ENCODE measurements around the gene FHAD1.

FHAD1 gene

DNA sequence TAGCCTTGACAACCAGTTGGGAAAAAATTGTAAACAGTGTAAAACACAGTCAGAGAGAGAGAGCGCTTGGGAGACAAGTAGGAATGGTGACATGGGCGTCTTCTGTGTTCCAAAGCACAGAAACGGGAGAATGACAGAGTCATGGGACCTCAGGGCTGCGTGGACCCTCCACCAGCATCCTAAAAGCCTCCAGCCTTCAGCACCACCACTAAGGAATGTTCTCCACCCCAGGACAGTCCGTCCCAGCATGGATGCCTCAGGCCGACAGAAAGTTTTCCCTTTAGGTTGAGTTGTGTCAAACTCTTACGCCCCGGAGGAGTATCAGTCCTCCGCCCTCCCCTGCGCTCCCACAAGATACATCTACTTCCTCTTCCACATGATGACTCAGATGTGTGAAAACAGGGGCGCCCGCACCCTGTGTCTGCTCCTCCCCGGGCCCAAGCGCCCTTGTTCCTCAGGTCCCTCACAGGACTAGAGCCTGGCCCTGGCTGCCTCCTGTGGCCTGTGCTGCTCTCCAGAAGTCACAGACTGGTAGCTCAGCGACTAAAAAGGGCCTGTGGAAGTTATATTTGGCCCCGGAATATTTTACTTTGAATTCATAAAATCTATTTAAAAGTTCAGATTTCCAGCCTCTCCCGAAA is 98.8 kb downstream of the FHAD1 start:
- DNase-seq (ENCODE audit: low read depth in 2 of 2) = peak; percentile 46 to 57

DNA sequence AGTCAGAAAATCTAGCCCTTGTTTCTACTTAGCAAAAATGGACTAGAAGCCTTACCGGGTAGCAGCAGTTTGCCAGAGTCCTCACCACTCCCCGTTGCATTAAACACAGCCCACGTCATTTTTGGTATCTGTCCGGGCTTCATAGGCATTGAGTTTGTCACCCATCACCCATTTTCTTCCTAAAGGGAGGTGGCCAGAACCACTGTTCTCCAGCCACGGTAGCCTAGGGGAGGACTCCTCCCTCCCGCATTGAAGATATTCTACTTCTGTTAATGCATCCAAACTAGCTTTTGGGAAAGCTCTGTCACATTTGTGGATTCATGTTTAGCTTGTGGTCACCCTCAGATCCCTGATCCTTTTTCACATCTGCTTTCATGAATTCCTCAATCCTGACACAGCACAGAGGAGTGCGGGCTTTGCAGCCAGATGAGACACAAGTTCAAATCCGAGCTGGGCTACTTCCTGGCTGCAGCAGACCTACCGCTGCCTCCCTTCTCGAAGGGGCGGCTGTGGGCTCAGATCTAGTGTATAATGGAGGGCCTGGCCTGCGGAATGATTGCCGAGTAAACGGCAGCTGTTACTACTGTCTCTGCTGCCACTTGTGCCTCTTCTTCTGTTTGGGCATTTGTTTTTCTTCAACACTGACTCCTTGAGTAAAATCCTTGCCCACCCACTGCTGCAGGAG is 99.5 kb downstream of the FHAD1 start:
- DNase-seq (ENCODE audit: low read depth in 2 of 2) = no peak

DNA sequence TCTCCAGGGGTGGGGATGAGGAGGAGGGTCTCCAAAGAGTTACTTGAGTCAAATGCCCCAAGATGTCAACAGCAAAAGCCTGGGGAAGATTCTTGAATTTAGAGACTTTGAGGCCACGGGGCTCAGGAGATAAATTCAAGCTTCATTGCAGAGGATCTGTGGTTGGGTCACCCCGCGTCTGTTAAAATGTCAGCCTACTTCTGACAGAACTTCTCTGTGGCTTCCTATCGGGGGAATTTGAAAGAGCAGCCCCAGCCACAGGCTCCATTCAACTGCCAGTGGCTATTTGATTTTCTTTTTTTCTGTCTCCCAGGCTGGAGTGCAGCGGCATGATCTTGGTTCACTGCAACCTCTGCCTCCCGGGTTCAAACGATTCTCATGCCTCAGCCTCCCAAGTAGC is 100.2 kb downstream of the FHAD1 start:
- no peak for DNase-seq (ENCODE audit: low read depth in 2 of 2)

- no peak for DNase-seq (ENCODE audit: low read depth in 2 of 2)
These were observed 101.6 kb downstream of the FHAD1 start for GRCh38 chr1:15348648-15349047.

GRCh38 chr1:15349133-15349532 is 102.1 kb downstream of the FHAD1 start:
- DNase-seq (ENCODE audit: low read depth in 2 of 2) = no peak

DNA sequence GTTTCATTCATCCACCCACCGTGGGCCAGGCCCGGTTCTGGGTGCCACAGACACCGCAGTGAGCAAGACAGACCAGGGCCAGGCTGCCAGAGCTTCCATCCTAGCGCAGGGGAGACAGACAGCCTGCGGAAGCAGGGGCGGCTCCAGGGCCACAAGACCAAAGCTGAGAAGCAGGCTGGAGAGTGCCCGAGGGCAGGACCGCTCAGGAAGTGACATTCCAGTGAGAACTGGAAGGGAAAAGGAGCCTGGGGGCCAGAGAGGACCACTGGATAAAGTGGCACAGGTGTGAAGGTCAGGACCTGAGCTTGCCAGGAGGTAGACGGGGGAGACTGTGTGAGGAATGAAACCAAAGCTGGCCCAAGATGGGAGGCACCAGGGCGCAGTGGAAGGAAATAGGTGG is 103.1 kb downstream of the FHAD1 start:
- DNase-seq (ENCODE audit: low read depth in 2 of 2) = no peak

GRCh38 chr1:15350551-15351200 is 103.7 kb downstream of the FHAD1 start:
- DNase-seq (ENCODE audit: low read depth in 2 of 2) = no peak

DNA sequence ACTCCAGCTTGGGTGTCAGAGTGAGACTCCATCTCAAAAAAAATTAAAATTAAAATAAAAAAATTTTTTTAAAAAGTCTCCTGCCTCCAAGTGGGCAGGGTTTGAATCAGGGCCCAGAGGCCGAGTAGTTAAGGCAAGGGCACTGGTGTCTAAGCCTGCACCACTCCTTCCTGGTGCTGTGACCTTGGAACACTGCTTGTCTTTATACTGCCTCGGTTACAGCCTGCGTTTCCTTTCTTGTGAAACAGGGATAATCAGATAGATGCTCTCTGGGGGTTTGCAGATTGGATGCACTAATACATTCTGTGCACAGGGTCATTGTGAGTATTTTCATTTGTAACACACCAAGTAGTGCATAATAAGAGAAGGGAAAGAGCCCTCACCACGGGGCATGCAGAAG is 104.3 kb downstream of the FHAD1 start:
- DNase-seq (ENCODE audit: low read depth in 2 of 2) = no peak

DNA sequence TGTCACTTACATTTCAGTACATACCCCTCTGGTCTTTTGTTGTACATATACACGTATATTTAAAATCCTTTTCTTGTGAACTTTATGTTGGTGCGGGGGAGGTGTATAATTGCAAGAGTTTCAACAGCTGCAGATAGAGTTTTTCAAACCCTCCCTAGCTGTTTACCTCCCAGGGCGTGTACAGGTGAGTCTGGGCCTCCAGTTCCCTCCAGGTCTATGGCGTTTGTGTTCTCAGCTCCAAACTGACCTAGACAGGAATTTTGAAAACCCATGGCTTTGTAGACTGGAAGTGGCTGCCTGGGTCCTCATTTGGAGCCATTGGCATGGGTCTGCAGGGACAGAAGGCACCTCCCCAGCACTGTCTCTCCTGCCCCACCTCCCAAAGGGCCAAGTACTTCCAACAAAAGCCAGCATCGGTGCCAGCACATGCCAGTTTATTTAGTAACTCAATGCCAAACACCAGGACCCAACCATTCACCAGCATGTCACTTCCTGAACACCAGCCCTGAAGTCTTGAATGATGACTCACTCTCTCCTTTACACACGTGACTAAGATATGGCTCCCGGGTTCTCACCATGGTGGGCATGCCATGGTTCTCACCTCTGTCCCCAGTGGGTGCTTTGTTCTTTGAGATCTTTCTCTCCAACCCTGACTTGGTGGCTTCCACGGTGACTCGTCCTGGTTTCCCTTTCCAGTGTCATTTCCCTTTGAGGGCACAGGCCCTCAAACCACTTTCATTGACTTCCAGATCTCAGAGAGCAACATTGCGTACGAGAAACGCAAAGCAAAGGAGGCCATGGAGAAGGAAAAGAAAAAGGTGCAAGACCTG is 105.3 kb downstream of the FHAD1 start:
- peak; percentile 16 to 43 for DNase-seq (ENCODE audit: low read depth in 2 of 2)

- DNase-seq (ENCODE audit: low read depth in 2 of 2) = no peak
These were observed 107.0 kb downstream of the FHAD1 start for GRCh38 chr1:15353839-15354579.

GRCh38 chr1:15354580-15354965 is 107.5 kb downstream of the FHAD1 start:
- DNase-seq (ENCODE audit: low read depth in 2 of 2) = no peak

GRCh38 chr1:15355968-15356625 is 109.1 kb downstream of the FHAD1 start:
- no peak for DNase-seq (ENCODE audit: low read depth in 2 of 2)

DNA sequence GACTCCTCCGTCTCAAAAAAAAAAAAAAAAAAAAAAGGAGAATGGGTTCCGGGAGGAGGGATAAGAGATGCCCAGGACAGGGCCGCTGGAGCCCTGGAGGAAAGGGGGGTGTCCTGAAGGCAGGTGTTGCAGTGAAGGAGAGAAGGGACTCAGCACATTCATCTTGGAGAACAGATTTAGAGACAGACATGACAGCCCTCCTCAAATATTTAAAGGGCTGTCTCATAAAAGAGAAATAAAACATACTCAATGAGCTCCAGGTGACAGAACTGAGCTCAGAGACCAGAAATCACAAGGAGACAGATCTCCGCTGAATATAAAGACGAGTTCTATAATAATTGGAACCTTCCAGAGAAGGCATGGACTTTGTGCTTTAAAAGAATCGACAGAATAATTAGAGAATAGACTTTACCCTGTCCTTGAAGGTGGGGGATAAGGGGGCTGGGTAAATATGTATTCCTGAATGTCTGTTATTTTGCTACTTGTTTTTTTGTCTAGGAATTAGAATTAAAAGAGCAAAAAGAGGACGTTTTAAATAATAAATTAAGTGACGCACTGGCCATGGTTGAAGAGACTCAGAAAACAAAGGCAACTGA is 110.7 kb downstream of the FHAD1 start:
- DNase-seq (ENCODE audit: low read depth in 2 of 2) = no peak

- DNase-seq (ENCODE audit: low read depth in 2 of 2) = no peak
These were observed 111.6 kb downstream of the FHAD1 start for GRCh38 chr1:15358565-15359133.

DNA sequence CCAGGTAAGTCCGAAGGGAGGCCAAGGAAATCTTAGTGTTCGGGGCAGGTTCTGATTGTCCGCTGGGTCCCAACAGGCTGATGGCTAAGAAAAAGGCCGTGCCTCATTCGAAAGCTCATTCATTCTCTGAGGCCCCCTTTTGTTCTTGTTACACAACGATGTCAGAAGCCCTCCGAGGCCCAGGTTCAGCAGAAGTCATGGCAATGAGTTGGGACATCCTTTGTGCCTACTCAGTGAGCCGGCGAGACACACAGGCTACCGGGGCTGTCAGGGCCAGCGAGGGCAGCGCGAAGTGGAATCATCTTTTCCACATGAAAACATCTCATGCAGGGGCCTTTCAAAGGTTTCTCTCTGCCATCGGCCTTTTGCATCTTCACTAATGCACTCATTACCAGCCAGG is 113.7 kb downstream of the FHAD1 start:
- no peak for DNase-seq (ENCODE audit: low read depth in 2 of 2)

GRCh38 chr1:15362096-15362736 is 115.2 kb downstream of the FHAD1 start:
- DNase-seq (ENCODE audit: low read depth in 2 of 2) = no peak

- DNase-seq (ENCODE audit: low read depth in 2 of 2) = no peak
These were observed 115.7 kb downstream of the FHAD1 start for GRCh38 chr1:15362737-15363128.

- no peak for DNase-seq (ENCODE audit: low read depth in 2 of 2)
These were observed 117.7 kb downstream of the FHAD1 start for GRCh38 chr1:15364740-15365139.

GRCh38 chr1:15368888-15369287 is 121.9 kb downstream of the FHAD1 start:
- no peak for DNase-seq (ENCODE audit: low read depth in 2 of 2)

DNA sequence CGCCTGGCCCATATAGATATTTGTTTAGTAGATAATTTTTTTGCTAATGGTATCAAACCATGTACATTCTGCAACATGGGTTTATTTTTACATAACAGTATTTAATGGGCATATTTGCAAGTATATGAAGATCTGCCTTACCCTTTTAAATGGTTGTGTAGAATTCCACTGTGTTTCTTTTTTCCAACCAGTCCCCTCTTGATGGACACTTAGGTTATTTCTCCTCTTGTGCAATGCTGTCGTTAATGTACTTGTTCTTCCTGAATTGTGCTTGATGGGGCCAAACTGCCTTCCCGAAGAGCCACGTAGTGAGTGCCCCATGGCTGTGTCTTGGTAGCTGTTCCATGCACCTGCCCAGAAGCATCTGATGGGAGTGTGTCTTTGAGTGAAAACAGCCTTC is 123.2 kb downstream of the FHAD1 start:
- DNase-seq (ENCODE audit: low read depth in 2 of 2) = no peak
